GM12878 (cell line): Measurements from ENCODE around the gene LRRC73. TPM values are rescaled to one million over a fixed set of nuclear protein-coding genes. Genes with fewer than 3 reads are reported as not detected.

Experiments used
- ATAC-seq: fragments of 200-7000 bp; cut with Tn5 transposase; 3 replicates; pipeline ENCODE4 v1.9.1; 2020; ENCODE audit warnings: mild to moderate bottlenecking, moderate library complexity
- BruUV-seq: library from RNA; stranded (reverse); fragments of 400-500 nt; replicated peaks from 2 replicates; lab custom pipeline; 2021; lab: Mats Ljungman, UMichigan
- CTCF ChIA-PET: fragments of 300-600 bp; sonication (Branson Sonifier 250); formaldehyde crosslinking; extraction: SDS; loops from one replicate; lab custom pipeline; 2021; ENCODE audit warnings: inconsistent platforms; lab: Yijun Ruan, JAX
- POLR2A ChIA-PET: fragments of 350-600 bp; formaldehyde crosslinking; extraction: SDS; loops from one replicate; lab custom pipeline; 2021; ENCODE audit warnings: inconsistent platforms; lab: Charles Lee
- RAD21 ChIA-PET: fragments of 300-600 bp; sonication (Branson Sonifier 250); formaldehyde crosslinking; loops from one replicate; lab custom pipeline; 2023; ENCODE audit warnings: antibody characterized with exemption; ENCODE audit not compliant: unreplicated experiment; lab: Charles Lee
- SMC1A ChIA-PET: fragments of 300-600 bp; sonication (Branson Sonifier 250); formaldehyde crosslinking; loops from one replicate; lab custom pipeline; 2023; ENCODE audit not compliant: unreplicated experiment, uncharacterized antibody; lab: Charles Lee
- DNase-seq: peaks from one replicate; pipeline ENCODE4 v3.0.0-alpha.2; 2011; ENCODE audit warnings: low read depth, low spot score
- FAIRE-seq: peaks from 3 replicates; lab custom pipeline; 2011; peaks lifted over from hg19 to GRCh38; lab: Jason Lieb, UNC
- H2AFZ ChIP-seq: 2 replicates; pipeline ENCODE4 v1.6.0; 2011; ENCODE audit warnings: low read depth, low read length, control low read depth; ENCODE audit not compliant: control insufficient read depth
- H3K27ac ChIP-seq: 2 replicates; pipeline ENCODE4 v1.5.1; 2011; ENCODE audit warnings: control low read depth; ENCODE audit not compliant: control insufficient read depth, insufficient read depth
- H3K27me3 ChIP-seq, 2 experiments: replicated peaks in 1 of 2; 2 replicates each; pipeline versions ENCODE4 v1.6.0 to v1.6.1; 2011; ENCODE audit warnings: low read length in 1 of 2; ENCODE audit not compliant: control insufficient read depth in 2 of 2, insufficient read depth in 2 of 2
- H3K36me3 ChIP-seq, 2 experiments: 2 replicates each; pipeline ENCODE4 v1.5.1; 2011; ENCODE audit warnings: low read length in 1 of 2; ENCODE audit not compliant: control insufficient read depth in 2 of 2, insufficient read depth in 2 of 2
- H3K4me1 ChIP-seq: 2 replicates; pipeline ENCODE4 v1.6.1; 2011; ENCODE audit warnings: mild to moderate bottlenecking, low read length, moderate library complexity, mixed read lengths; ENCODE audit not compliant: control insufficient read depth, insufficient read depth
- H3K4me2 ChIP-seq: 2 replicates; pipeline ENCODE4 v1.6.0; 2011; ENCODE audit warnings: control low read depth; ENCODE audit not compliant: control insufficient read depth, insufficient read depth
- H3K4me3 ChIP-seq: fragments of 200-600 bp; sonication (generic); 2 replicates; pipeline ENCODE4 v1.5.1; 2016
- H3K79me2 ChIP-seq: 2 replicates; pipeline ENCODE4 v1.6.0; 2011; ENCODE audit warnings: low read length; ENCODE audit not compliant: control insufficient read depth, insufficient read depth
- H3K9ac ChIP-seq: 2 replicates; pipeline ENCODE4 v1.8.0; 2011; ENCODE audit warnings: low read length, control low read depth, mixed read lengths; ENCODE audit not compliant: control insufficient read depth, insufficient read depth
- H3K9me3 ChIP-seq: replicated peaks from 3 replicates; pipeline ENCODE4 v1.5.1; 2011; ENCODE audit warnings: mild to moderate bottlenecking, low read length; ENCODE audit not compliant: control insufficient read depth, insufficient read depth
- H4K20me1 ChIP-seq: 2 replicates; pipeline ENCODE4 v1.6.0; 2011; ENCODE audit not compliant: control insufficient read depth, insufficient read depth
- KLF5 ChIP-seq: fragments of 450-650 bp; IDR thresholded peaks from 2 replicates; pipeline ENCODE4 v1.6.1; 2014; ENCODE audit warnings: mild to moderate bottlenecking; ENCODE audit not compliant: partially characterized antibody
- RUNX3 ChIP-seq: IDR thresholded peaks from 2 replicates; pipeline ENCODE4 v1.6.1; 2012; ENCODE audit warnings: low read length, inconsistent platforms
- WGBS: methylation state at CpG from one replicate; pipeline ENCODE4 v1.1.6; 2016; ENCODE audit warnings: low lambda C conversion rate; ENCODE audit not compliant: insufficient replicate concordance, insufficient coverage; ENCODE audit errors: missing lambda C conversion rate; 5-methylcytosine and 5-hydroxymethylcytosine counted together
- in situ Hi-C: fragments of 300-500 bp; cut with MboI; formaldehyde crosslinking; loops from 9 replicates; pipeline ENCODE4 v1.14.3; 2018; ENCODE audit warnings: mixed read lengths
- intact Hi-C: fragments of 100-400 bp; cut with micrococcal nuclease; formaldehyde crosslinking; loops from one replicate; pipeline ENCODE4 v1.14.2; 2022; ENCODE audit not compliant: unreplicated experiment
- polyA plus RNA-seq, 11 experiments: library from polyadenylated mRNA; depleted of rRNA in 4 of 11; unstranded in 6 of 11; stranded (reverse) in 5 of 11; fragments of >200 nt; fragmentation: Nextera tagmentation in 4 of 11; fragmentation: Illumina TruSeq in 1 of 11; extraction: Ambion mirVana in 4 of 11; extraction: Trizol in 1 of 11; gene quantifications; 1 replicate in 1 of 11; 2 replicates in 10 of 11; pipeline versions ENCODE4 v1.2.1 to v1.2.3, GENCODE V29; 2011 to 2016; ENCODE audit warnings: inconsistent platforms in 2 of 11, missing spikeins in 2 of 11, low read depth in 1 of 11
- total RNA-seq, 4 experiments: library from RNA; depleted of rRNA in 3 of 4; stranded (reverse); fragments of >200 nt in 3 of 4; fragmentation: Illumina TruSeq in 1 of 4; extraction: Trizol in 1 of 4; gene quantifications; 2 replicates each; pipeline versions ENCODE4 v1.2.1 to v1.2.3, GENCODE V29; 2013 to 2021
- TF ChIP-seq, protein P1 (sequence below): fragments of 450-650 bp; IDR thresholded peaks from 2 replicates; pipeline ENCODE4 v1.6.1; 2016; ENCODE audit warnings: mild to moderate bottlenecking, moderate library complexity, borderline replicate concordance
- TF ChIP-seq, protein P2 (sequence below): IDR thresholded peaks from 2 replicates; pipeline ENCODE4 v1.6.1; 2011; ENCODE audit warnings: low read depth, low read length, improper control_type of control experiment, borderline replicate concordance
- TF ChIP-seq, protein P3 (sequence below): fragments of 450-650 bp; IDR thresholded peaks from 2 replicates; pipeline ENCODE4 v1.6.1; 2017; ENCODE audit warnings: borderline replicate concordance

LRRC73 gene
- total and polyA plus RNA-seq, 10 of the 15 experiments (the other 5 are each of a cell fraction or from before 2014, with no cell fraction given), result 0.13 TPM; not detected in 9

DNA sequence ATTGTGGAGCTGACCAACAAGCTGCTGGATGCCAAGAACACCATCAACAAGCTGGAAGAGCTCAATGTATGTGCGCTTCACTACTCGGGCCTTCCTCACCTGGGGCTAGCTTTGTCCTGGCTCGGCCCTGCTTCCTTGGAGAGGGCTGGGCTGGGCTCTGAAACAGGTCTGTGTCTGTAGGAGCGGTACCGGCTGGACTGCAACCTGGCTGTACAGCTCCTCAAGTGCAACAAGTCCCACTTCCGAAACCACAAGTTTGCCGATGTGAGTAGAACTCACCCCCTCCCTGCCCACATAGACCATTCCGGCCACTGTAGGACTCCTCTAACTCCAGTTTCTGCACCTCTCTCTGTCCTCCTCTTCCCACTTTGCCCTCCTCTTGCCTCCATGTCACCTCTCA, 6.7 kb downstream of the LRRC73 start (continued):
- TF ChIP-seq, protein P1, sequence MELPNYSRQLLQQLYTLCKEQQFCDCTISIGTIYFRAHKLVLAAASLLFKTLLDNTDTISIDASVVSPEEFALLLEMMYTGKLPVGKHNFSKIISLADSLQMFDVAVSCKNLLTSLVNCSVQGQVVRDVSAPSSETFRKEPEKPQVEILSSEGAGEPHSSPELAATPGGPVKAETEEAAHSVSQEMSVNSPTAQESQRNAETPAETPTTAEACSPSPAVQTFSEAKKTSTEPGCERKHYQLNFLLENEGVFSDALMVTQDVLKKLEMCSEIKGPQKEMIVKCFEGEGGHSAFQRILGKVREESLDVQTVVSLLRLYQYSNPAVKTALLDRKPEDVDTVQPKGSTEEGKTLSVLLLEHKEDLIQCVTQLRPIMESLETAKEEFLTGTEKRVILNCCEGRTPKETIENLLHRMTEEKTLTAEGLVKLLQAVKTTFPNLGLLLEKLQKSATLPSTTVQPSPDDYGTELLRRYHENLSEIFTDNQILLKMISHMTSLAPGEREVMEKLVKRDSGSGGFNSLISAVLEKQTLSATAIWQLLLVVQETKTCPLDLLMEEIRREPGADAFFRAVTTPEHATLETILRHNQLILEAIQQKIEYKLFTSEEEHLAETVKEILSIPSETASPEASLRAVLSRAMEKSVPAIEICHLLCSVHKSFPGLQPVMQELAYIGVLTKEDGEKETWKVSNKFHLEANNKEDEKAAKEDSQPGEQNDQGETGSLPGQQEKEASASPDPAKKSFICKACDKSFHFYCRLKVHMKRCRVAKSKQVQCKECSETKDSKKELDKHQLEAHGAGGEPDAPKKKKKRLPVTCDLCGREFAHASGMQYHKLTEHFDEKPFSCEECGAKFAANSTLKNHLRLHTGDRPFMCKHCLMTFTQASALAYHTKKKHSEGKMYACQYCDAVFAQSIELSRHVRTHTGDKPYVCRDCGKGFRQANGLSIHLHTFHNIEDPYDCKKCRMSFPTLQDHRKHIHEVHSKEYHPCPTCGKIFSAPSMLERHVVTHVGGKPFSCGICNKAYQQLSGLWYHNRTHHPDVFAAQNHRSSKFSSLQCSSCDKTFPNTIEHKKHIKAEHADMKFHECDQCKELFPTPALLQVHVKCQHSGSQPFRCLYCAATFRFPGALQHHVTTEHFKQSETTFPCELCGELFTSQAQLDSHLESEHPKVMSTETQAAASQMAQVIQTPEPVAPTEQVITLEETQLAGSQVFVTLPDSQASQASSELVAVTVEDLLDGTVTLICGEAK, result no peak
- TF ChIP-seq, protein P2, sequence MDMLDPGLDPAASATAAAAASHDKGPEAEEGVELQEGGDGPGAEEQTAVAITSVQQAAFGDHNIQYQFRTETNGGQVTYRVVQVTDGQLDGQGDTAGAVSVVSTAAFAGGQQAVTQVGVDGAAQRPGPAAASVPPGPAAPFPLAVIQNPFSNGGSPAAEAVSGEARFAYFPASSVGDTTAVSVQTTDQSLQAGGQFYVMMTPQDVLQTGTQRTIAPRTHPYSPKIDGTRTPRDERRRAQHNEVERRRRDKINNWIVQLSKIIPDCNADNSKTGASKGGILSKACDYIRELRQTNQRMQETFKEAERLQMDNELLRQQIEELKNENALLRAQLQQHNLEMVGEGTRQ, result no peak
- TF ChIP-seq KLF5, result no peak
- TF ChIP-seq, protein P3, sequence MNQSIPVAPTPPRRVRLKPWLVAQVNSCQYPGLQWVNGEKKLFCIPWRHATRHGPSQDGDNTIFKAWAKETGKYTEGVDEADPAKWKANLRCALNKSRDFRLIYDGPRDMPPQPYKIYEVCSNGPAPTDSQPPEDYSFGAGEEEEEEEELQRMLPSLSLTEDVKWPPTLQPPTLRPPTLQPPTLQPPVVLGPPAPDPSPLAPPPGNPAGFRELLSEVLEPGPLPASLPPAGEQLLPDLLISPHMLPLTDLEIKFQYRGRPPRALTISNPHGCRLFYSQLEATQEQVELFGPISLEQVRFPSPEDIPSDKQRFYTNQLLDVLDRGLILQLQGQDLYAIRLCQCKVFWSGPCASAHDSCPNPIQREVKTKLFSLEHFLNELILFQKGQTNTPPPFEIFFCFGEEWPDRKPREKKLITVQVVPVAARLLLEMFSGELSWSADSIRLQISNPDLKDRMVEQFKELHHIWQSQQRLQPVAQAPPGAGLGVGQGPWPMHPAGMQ, result no peak

- Histone ChIP-seq H3K27ac (no peak overlapping the region), H3K9ac (no peak overlapping the region), H3K9me3 (no peaks in the 10 kb centered on the region), H3K79me2 (no peaks in the 10 kb centered on the region), H3K27me3 (no peaks in the 10 kb centered on the region), H3K36me3 (peaks cover 14 to 29% of the 10 kb centered on the region in 2 experiments; a peak in 3 of 4 replicates), H4K20me1 (no peaks in the 10 kb centered on the region), H3K4me3 (no peak overlapping the region)
- FAIRE-seq, result no peak
- intact Hi-C loops, result no loop called here
- no peak for DNase-seq
- TF ChIP-seq RUNX3, result no peak
- TF ChIP-seq, all 136 proteins: peak for 0
- ATAC-seq, result no peak
- ChIA-PET POLR2A (interaction anchor here (0.5 to 1.3 kb wide), 4 partner anchors 46 to 754 kb away, joined by 3 to 5 read pairs (median 3); no protein-coding TSS in a partner anchor), RAD21 (interaction anchor here (0.6 to 1.4 kb wide), 3 partner anchors 33 to 508 kb away, joined by 3 read pairs; no protein-coding TSS in a partner anchor), CTCF (interaction anchor here (1.2 kb wide), 1 partner anchor 116 kb away, joined by 4 read pairs; no protein-coding TSS in a partner anchor), SMC1A (no interaction called here)
- Histone ChIP-seq H3K4me1 (no peaks in the 10 kb centered on the region), H2AFZ (no peak overlapping the region), H3K4me2 (no peak overlapping the region)
- no TSS peak for BruUV-seq
- 70% methylated on average over 4 of the region's 4 CpGs for WGBS
- in situ Hi-C loops, result no loop called here
Observed at GRCh38 chr6:43502666-43503065, 7.5 kb downstream of the LRRC73 start.
